Measurements from ENCODE around the gene PRKAA2.

GRCh38 chr1:56696663-56697062 lies 51.5 kb downstream of the PRKAA2 start:
- TF ChIP-seq EZH2 (IDR thresholded peaks at IDR 0.05; ENCODE audit: insufficient read depth, poor library complexity, severe bottlenecking) (no peak), EZH2phosphoT487 (IDR thresholded peaks at IDR 0.05; ENCODE audit: insufficient read depth, low read depth) (no peak)
